ENCODE measurements around the gene WASF2. TPM values are rescaled to one million over a fixed set of nuclear protein-coding genes. Genes with fewer than 3 reads are reported as not detected.

WASF2 gene
- total RNA-seq, 2 donors from 2014 or later: 28.0 to 36.1 TPM

DNA sequence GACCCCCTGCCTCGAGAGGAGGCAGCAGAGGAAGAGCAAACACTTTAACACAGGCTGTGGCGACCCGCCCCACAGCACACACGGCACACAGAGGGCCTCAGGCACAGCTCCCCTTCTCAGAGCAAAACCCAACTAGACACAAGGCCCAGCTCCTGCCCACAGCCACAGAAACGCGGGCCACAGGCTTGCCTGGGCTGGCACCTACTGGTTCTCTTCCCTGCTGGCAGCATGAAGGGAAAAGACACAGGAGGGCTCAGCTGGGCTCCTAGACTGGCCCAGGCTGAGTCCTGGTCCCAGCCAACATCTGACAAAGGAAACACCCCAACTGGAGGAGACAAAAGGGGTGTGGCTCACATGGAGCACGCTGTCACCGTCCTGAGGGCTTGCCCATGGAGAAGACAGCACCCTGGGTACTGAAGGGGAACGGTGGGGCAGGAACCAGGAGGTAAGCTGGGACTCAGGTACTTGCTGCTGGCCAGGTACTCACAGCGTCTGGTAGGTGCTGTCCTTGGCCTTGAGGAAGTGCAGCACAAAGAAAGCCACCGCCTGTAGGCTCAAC lies 110.3 kb downstream of the WASF2 start:
- Histone ChIP-seq H3K4me3 (no peak overlapping the region), H3K27ac (no peak overlapping the region), H3K4me1 (peaks cover 12% of the 10 kb centered on the region), H3K9me3 (no peaks in the 10 kb centered on the region), H3K36me3 (replicated peaks in 1 of 2; ENCODE audit: insufficient read depth in 1 of 2, low read depth in 2 of 2) (no peaks in the 10 kb centered on the region), H3K27me3 (no peaks in the 10 kb centered on the region)
- 79 to 84% methylated on average over 3 to 10 of the region's 11 CpGs for WGBS, 2 donors
- ATAC-seq (no peak), DNase-seq (no peak)
- intact Hi-C loops (cut with DNase I): no loop called here
- TF ChIP-seq, protein P1, sequence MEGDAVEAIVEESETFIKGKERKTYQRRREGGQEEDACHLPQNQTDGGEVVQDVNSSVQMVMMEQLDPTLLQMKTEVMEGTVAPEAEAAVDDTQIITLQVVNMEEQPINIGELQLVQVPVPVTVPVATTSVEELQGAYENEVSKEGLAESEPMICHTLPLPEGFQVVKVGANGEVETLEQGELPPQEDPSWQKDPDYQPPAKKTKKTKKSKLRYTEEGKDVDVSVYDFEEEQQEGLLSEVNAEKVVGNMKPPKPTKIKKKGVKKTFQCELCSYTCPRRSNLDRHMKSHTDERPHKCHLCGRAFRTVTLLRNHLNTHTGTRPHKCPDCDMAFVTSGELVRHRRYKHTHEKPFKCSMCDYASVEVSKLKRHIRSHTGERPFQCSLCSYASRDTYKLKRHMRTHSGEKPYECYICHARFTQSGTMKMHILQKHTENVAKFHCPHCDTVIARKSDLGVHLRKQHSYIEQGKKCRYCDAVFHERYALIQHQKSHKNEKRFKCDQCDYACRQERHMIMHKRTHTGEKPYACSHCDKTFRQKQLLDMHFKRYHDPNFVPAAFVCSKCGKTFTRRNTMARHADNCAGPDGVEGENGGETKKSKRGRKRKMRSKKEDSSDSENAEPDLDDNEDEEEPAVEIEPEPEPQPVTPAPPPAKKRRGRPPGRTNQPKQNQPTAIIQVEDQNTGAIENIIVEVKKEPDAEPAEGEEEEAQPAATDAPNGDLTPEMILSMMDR (IDR thresholded peaks at IDR 0.05): no peak
- no peak for TF ChIP-seq POLR2A (IDR thresholded peaks at IDR 0.05)

DNA sequence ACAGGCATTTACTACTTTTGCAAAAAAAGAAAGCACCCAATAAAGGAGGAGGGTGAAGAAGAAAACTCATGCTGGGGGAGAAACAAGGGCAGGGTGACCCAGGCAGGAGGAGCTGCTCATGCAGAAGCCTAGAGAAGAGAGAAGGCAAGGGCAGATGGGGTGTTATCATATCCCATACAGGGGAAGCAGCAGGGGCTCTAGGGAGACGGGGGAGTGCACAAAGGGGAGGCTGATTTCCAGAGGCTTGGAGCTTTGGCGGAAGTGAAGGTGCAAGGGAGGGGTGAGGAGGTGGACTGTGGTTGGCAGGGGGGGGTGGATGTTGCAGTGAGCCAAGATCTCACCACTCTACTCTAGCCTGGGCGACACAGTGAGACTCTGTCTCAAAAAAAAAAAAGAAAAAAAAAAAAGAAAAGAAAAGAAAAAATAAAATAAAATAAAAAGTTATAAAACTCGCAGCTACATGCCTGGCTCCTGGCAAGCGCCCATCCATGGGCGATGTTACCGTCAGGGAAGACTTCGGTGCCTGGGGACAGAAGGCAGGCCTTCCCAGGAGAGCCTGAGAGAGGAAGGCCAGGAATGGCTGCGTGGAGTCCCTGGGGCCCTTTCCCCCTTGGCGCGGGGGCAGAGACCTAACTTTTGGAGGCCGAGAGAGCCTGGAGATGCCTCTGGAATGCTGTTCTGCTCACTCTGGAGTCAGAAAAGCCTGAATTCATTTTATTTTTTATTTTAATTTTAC lies 112.0 kb downstream of the WASF2 start:
- H3K27ac ChIP-seq: no peak overlapping the region
- ATAC-seq: no peak
- TF ChIP-seq, protein P1 (IDR thresholded peaks at IDR 0.05): no peak
- no peak for TF ChIP-seq POLR2A (IDR thresholded peaks at IDR 0.05)

DNA sequence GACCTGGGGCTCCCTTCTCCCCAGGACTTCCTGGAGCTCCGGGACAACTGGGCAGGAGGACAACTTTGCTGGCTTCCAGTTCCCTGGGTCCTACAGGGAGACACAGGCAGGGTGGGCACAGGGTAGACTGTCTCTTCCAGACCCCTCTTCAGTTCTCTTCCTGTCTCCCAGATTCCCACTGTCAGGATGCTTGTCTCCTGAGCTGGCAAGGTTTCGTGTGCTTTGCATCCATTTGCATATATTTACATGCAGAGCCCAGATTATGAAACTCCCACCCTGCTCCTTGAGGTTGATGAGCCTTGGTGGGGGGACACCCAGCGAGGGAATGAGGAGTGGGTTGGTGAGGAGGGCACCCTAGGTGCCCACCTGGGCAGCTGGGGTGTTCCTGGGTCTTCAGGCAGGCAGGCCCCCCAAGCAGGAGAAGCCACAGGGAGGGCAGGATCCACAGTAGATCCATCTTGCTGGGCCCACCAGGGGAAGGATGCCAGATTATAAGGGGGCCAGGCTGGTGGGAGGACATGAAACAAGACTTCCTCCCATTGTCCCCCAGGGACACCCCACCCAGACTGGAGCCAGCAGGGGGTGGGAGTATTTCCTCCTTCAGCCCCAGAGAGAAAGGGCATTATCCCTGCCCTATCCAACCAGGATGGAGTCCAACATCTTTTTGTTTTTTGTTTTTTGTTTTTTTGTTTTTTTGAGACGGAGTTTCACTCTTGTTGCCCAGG lies 115.4 kb downstream of the WASF2 start, which contains the start of gene FCN3:
Gene FCN3 (minus strand): TSS at position 463 of the 725 bp plus-strand sequence. CDS start 6 bp downstream, at position 457.
- no peak within 1 kb of the TSS for H3K27ac ChIP-seq
- DNase-seq (no peak), ATAC-seq (no peak)
- H3K36me3 ChIP-seq (replicated peaks in 1 of 2; ENCODE audit: insufficient read depth in 1 of 2, low read depth in 2 of 2): no peaks in the 10 kb centered on the region
- no peak for TF ChIP-seq POLR2A (IDR thresholded peaks at IDR 0.05)
- TF ChIP-seq, protein P1 (IDR thresholded peaks at IDR 0.05): no peak
- H3K4me3 ChIP-seq: no peak within 1 kb of the TSS
- intact Hi-C loops (cut with DNase I): no loop called here
- H3K4me1 ChIP-seq: no peaks in the 10 kb centered on the region
- 68 to 78% methylated on average over 3 to 4 of the region's 4 CpGs for WGBS, 2 donors
- H3K9me3 ChIP-seq: no peaks in the 10 kb centered on the region
- no peaks in the 10 kb centered on the region for H3K27me3 ChIP-seq

More for the DNA sequence above, 112.0 kb downstream of the WASF2 start:
- intact Hi-C loops (cut with DNase I): no loop called here
- H3K4me3 ChIP-seq: no peak overlapping the region
- peaks cover 10% of the 10 kb centered on the region for H3K4me1 ChIP-seq
- DNase-seq: no peak
- H3K27me3 ChIP-seq: no peaks in the 10 kb centered on the region
- H3K9me3 ChIP-seq: no peaks in the 10 kb centered on the region
- WGBS, 2 donors: 85 to 91% methylated on average over 12 of the region's 12 CpGs
- H3K36me3 ChIP-seq (replicated peaks in 1 of 2; ENCODE audit: insufficient read depth in 1 of 2, low read depth in 2 of 2): no peaks in the 10 kb centered on the region

DNA sequence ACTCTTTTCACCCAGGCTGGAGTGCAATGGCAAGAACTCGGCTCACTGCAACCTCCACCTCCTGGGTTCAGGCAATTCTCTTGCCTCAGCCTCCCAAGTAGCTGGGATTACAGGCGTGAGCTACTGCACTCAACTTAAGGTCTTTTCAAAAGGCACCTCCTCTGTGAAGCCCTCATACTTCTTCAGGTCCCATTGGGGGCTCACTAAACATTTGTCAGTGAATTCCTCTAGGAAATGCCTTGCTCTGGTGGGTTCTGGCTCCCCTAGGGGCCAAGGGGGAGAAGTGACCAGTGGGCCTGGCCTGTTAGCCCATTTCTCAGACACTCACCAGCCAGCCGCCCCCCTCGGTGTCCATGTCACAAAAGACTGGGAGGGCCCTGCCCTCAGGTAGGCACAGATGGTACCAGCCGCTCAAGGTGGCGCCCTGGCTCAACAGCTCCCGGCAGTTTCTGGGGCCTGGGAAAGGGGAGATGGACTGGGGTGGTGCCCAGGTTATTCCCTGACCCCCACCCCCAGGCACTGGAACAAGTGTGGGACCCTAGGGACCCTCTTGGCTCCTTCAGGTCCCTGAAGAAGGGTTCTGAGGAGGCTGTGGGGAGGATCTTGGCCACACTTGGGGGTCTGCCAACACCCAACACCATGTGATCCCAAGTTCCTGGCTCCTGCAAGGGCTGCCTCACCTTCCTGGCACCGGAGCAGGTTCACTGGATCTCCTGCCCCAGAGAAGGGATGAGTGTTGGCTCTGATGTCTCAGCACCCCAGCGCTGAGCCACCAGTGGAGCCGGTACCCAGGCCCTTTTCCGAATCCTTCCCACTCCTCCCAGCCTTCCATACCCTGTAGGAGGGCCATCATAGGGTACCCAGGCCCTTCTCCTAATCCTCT lies 116.9 kb downstream of the WASF2 start:
- Histone ChIP-seq H3K4me3 (no peak overlapping the region), H3K9me3 (no peaks in the 10 kb centered on the region), H3K36me3 (replicated peaks in 1 of 2; ENCODE audit: insufficient read depth in 1 of 2, low read depth in 2 of 2) (no peaks in the 10 kb centered on the region), H3K4me1 (peaks cover under 1% of the 10 kb centered on the region), H3K27ac (no peak overlapping the region), H3K27me3 (no peaks in the 10 kb centered on the region)
- TF ChIP-seq, protein P1 (IDR thresholded peaks at IDR 0.05): no peak
- no peak for TF ChIP-seq POLR2A (IDR thresholded peaks at IDR 0.05)
- intact Hi-C loops (cut with DNase I): no loop called here
- 80 to 89% methylated on average over 7 to 9 of the region's 11 CpGs for WGBS, 2 donors
- ATAC-seq: peak; percentile 20
- no peak for DNase-seq

All from body of pancreas (tissue), 4 donors.